GM18520 (cell line): ENCODE results near the gene HYI.
"Not testable (repeated sequence)": the region's sequence is repeated elsewhere in the genome, so short reads cannot be mapped to it uniquely, and the experiment has no call there.

Experiments
- ATAC-seq: cut with Tn5 transposase; IDR thresholded peaks from one replicate; pipeline ENCODE4 v1.9.1; 2021; ENCODE audit not compliant: unreplicated experiment

Gene HYI

DNA sequence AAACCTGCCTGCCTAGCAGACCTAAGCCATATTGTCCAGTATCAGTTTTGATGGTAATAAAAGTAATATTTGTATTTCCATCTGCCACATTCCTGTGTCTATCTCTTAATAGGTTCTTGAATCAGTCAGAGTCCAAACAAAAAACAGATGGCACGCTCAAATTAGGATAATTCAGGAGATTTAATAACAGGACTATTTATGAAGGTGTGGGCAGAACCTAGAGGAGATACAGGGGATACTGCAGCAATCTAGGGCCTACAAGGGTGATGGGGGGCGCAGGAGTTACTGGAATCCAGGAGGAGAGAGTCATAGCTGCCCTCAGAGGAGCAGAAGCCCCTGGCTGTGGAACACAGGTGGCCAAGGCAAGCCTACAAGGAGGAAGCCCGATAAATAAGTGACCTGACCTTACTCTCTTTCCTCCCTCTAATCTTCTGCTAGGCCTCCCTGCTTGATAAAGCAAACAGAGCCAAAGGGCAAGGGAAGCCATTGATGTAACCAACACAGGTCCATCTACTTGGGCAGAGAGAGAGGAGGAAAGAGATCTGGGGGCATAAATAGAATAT lies 11.9 kb upstream of the HYI start:
- ATAC-seq = no peak

DNA sequence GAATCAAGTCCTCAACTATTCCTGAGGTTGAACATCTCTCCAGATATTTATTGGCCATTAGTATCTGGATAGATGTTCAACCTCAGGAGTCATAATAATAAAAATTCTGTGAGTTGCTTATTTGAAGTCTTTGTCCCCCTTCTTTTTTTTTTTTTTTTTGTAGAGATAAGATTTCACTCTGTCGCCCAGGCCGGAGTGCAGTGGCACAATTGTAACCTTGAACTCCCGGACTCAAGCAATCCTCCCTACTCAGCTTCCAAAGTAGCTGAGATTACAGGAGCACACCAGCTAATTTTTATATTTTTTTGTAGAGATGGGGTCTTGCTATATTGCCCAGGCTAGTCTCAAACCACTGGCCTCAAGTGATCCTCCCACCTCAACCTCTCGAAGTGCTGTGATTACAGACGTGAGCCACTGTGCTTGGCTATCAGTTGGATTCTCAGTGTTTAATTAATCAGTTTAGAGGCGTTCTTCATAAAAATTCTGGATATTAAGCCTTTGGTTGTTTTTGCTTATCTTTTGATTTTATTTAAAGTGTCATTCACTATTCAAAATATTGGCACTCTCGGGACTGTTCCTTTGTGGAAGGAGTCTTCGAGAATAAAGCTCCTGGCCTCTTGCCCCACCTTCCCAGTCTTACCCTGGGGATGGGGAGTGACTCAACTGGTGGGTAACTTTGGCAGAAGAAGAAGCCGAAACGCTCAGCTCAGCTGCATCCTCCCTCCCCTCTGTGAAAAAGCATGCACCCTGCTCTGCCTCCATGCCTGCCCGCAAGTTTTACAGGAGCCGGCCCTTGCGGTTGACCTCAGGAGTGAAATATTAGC lies 11.2 kb upstream of the HYI start:
- no peak for ATAC-seq

DNA sequence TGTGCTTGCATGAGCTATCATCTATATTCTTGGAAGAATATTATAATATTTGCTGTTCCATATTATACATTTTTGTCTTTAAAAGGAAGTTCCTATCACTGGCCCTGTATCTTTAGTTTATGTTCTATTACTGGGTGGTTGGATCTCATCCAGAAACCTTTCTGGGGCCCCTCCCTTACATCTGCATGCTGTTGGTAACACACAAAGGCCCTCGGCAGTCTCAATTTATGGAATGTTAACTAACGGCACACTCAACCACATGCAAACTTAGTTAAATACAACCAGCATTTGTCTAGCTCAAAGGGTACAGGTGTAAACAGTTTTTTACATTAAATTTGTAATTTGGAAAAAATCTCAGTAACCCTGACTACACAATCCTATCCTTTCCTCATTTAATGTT lies 9.7 kb upstream of the HYI start:
- ATAC-seq = no peak

DNA sequence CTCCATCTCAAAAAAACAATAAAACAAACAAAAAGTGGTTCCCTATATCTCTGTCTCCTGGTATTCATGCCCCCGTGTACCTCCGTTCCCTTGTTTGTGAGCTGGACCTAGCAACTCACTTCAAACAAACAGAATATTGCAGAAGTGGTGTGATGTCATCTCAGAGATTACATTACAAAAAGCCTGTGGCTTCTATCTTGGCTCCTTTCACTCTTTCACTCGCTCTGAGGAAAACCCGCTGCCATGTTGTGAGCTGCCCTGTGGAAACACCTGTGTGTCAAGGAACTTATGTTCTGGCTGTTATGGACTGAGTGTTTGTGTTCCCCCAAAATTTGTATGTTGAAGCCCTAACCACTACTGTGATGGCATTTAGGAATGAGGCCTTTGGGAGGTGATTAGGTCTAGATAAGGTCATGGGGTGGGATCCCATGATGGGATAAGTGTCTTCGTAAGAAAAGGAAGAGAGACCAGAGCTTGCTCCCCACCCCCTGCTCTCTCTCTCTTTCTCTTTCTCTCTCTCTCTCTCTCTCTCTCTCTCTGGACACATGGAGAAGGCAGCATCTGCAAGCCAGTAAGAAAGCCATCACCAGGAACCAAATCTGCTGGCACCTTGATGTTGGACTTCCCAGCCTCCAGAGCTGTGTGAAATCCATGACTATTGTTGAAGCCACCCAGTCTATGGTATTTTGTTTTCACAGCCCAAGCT lies 7.4 kb upstream of the HYI start:
- ATAC-seq = no peak

DNA sequence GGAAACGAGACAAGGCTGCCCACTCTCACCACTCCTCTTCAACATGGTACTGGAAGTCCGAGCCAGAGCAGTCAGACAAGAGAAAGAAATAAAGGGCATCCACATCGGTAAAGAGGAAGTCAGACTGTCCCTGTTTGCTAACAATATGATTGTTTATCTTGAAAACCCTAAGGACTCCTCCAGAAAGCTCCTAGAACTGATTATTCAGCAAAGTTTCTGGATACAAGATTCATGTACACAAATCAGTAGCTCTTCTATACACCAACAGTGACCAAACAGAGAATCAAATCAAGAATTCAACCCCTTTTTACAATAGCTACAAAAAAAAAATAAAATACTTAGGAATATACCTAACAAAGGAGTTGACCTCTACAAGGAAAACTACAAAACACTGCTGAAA lies 4.6 kb upstream of the HYI start:
- ATAC-seq = not testable (repeated sequence)

DNA sequence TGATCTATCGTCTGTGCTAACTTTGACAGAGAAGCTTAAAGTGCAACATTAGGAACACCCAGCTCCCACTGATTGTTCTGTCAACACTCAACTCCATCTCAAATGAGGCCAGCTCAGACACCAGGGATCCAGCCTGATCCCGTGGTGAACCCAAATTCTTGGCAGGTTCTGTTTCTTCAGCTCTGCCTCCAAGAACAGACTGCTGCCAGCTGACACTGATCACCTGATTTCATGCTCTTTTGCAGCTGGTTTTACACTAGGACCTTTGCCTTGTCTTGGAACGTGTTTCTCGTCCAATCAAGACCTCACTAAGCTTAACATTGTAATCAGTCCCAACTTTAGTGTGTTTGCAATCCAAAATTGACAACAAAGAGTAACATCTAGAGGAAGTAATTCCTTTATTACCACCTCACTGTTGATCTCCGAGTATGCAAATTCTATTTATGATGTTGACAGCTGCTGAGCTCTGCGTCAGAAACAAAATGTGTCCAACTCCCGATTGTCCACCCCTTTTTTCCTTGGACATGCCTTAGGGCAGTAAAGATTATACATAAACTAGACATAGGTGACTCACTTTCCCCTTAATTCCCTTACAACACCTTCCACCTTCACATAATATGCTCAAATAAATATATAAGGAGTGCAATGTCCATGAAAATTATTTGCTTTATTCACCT lies 1.6 kb upstream of the HYI start:
- no peak for ATAC-seq

DNA sequence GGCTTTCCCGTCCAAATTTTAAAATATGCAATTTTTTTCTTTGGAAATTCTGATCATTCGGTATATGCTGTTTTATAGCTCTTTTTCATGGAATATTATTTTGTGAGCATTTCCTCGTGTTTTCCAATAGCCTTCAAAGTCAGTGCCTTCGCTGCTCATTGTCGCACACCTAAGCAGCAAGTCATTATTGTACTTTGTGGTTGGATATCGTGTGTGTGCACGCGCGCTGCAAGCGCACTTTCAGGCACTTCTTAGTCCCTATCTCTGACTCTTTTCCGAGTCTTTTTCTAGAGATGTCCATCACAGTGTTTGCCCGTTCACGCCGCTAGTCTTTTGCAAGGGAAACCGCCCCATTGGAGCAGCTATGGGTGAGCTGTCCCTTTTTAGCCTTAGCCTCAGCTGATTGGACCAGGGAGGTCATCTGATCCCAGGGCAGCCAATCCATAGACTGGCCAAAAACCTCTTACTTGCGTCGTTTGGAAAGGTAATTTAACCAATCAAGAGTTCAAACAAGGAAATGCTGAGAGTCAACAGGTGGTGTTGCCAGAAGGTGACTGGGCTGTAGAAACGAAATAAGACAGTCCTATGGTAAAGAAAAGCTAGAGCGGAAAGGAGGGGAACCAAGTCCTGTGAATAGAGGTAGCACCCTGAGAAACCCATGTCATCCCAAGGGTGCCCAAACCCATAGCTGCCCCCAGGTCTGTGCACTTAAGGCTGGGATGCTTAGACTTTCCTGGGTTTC lies 710 bp upstream of the HYI start:
- no peak for ATAC-seq

DNA sequence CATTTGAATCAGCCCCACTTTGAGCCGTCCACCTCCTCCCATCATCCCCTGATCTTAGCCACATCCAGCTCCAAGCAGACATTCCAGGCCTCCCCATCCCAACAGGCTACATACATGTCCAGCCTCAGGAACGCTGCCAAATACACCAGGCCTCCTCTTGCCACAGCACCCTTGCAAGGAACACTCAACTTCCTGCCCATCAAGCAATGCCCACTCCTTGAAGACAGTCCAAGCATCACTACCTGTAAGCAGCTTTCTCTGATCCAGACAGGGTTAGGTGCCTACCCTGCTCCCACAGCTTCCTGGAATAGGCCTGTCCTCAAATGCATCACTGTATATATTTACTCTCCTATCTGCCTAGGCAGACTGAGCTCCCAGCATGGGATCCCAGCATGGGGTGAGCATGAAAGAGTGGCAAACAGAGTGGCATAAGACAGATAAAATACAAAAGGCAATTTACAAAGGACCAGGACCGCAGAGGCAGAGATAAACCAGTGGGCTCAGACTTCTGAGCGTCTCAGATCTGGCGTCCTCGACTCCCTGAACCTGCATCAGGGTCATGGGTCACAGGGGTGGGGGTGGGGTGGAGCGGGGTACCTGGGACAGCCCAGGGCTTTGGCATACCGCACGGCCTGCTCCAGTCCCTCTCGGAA lies 816 bp downstream of the HYI start:
- ATAC-seq = no peak

DNA sequence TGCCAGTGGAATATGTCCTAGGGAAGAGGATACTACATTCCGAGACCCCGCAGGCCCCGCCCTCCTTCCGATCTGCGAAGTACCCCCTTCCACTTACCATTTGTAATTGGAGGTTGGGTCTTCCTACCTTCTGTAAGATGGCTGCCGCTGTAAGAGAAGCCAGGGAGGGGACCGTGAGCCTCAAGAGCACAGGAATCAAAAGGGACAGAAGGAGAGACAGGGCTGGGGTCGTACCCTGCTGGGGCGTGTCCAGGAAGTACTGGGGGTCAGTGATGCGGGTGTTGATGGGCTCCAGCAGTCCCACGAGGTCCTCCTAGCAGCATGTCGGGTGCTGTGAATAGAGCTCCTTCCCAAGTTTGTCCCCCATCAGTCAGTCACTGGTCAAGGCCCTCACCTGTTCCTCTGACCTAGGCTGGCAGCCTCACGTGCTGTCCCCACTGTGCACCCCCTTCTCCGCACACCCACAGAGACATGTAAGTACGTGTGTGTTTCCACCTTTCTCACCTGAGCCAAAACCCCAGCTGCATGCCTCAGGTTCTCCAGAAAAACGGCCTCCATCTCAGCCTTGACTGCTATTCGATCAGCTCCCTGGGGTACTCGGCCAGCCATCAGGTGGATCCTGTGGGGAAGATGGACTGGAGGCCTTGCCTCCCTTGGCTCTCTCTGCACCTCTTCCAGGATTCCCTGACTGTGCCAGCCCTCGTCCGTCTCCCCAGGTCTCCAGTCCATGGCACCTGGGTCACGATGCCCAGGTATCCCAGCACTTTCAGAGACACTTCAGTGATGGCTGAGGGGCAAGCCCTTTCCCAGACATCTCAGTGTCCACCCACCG lies 1.8 kb downstream of the HYI start:
- no peak for ATAC-seq

DNA sequence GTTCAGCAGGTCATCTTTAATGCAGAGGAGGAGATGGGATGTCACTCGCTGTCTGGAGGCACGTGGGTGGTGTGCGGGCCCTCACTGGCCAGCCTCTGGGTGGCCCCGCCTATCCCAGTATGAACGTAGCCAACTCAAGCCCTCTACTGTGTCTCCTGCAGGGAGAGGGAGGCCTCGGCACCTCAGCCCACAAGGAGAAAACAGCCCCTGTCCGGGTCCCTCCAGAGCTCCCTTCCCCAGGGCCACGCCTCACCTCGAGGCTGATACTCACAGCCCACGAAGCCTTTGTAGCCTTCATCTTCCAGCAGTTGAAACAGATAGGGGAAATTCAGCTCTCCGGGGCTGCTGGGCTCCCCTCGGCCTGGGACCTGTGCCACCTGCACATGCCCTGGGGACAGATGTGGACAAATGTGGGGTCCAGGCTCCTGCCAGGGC lies 2.6 kb downstream of the HYI start:
- no peak for ATAC-seq

DNA sequence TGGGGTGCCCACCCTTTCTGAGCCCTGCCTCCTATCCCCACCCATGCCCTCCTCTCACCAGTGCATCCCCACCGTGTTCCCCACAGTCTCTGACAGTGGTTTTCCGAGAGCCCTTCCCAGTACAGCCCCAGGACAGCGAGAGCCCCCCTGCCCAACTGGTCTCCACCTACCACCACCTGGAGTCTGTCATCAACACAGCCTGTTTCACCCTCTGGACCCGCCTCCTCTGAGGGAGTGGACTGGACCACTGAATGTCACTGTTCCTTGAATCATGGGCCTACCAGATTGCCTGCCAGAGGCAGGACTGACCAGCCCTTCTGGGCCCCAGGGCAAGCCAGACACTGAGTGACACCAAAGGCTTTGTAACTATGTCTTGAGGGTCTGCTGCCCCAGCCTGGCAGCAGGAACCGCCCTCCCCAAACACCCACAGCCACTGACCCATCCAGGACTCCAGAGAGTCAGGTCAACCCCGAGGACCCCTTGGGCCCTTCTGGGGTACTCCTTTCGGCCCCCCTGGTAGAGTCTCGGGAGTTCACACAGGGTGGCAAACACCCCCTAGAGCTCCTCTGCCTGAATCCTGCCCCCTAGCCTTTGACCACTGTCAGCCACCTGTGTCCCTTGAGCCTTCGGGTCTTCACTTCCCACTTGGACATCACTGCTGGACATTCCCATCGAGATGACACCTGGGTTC lies 3.3 kb downstream of the HYI start:
- no peak for ATAC-seq

DNA sequence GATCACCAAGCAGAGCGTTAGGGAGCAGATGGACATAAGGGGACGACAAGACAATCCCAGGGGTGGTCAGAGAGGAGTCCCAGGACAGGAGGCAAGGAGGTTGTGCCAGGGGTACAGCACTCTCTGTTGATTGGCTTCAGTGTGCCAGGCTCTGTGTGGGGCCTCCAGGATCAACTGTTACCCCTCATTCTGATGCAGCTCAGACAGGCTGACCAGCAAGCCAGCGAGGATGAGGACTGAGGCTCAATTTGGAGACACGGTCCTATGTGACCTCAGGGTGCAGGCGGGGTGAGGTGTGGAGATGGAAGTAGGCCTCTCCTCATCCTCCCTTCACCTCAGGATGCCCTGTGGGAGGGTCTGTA lies 4.0 kb downstream of the HYI start:
- no peak for ATAC-seq

DNA sequence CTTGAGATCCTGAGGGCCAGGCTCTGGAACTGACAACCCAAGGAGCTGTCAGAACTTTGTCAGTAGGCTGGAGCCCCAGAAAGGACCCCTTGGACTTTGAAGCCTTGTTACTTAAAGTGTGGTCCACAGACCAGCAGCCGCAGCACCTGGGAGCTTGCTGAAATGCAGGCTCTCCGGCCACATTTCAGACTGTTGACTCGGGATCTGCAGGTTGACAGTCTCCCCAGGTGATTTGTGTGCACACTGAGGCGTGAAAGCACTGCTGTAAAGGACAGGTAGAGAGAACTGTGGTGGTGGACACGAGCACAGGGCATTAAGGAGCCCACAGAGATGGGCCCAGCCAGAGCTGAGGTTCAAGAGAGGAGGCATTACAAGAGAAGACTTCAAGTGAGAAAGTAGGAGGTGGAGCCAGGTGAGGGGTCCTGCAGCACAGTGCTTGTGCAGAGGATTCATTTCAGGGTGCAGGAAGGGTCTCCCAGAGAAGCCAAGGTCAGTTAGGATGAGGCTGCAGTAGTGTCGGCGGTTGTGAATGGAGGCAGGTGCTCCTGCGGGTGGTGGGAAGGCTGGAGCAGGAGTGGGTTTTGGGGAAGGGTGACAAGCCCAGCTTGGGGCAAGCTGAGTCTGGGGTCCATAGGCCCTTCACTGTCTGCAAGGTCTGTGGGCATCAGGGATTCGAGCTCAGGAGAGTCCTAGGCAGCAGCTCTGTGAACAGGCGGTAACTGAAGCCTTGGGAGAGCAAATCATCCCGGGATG lies 4.6 kb downstream of the HYI start:
- ATAC-seq = no peak

DNA sequence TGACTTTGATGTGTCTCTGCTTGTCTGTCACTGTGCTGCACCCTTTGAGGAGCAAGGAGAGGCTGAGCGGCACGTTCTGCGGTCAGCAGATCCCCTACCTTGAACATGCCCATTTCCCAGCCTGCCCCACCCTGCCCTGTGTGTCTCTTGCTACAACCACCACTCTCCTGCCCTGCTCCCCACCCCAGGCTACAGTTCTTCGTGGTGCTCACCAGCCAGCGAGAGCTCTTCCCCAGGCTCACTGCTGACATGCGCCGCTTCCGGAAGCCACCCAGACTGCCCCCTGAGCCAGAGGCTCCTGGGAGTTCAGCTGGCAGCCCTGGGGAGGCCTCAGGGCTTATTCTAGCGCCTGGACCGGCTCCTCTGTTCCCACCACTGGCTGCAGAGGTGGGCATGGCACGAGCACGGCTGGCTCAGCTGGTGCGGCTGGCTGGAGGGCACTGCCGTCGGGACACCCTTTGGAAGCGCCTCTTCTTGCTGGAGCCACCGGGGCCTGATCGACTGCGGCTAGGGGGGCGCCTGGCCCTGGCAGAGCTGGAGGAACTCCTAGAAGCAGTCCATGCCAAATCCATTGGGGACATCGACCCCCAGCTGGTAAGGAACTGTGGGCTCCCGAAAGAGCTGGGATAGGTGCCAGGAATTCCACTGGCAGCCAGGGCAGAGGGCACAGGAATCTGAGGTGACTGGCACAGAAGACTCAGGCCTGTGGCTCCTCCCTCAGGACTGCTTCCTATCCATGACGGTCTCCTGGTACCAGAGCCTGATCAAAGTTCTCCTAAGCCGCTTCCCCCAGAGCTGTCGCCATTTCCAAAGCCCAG lies 5.6 kb downstream of the HYI start:
- ATAC-seq = no peak

DNA sequence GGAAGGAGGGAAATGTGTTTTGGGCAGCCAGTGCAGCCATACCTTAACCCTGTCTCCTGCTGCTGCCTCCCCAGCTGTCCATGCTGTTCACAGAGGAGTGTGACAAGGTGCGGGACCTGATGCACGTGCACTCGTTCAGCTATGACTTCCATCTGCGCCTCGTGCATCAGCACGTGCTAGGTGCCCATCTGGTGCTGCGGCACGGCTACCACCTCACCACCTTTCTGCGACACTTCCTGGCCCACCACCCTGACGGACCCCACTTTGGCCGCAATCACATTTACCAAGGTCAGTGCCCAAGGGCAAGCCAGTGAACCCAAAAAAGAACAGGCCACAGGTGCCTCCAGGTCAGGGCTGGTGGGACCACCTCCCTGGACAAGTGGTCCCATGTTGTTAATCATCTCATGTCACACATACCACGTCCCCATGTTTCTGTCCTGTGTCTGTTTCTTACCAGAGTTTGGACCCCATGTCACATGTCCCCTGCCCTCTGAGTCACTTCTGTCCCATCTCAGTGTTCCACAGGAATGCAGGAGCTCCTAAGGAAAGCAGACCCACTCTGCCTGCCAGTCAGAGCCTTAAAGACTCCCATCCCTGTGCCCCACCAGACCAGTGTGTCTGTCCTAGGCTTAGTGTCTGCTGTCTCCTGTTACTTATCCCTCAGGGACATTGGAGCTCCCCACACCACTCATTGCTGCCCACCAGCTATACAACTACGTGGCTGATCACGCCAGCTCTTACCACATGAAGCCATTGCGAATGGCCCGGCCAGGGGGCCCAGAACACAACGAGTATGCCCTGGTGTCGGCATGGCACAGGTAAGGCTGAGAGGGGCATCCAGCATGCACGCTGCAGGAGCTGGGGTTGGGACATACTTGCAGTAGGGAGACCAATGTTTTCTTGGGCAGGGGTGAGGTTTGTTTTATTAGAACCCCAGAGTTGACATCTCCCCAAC lies 6.6 kb downstream of the HYI start:
- no peak for ATAC-seq

DNA sequence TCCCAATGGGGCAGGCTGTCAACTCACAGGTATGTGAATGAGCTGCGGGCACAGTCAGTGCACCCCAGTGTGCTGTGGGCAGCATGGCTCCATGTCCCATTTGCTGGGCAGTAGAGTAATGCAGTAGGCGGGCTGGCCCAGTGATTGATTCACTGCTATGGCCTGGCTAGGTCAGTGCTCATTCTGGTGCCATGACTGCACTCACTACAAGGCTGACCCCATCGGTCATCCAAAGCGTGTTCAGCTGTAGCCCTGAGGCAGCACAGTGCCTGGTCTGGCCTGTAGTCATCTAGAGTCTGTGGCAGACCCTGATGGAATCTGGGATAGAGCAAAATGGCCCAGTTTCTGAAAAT lies 7.4 kb downstream of the HYI start:
- ATAC-seq = no peak
